Ovary (tissue), 9 donors: ENCODE data around the gene RBM4B. TPM values are rescaled to one million over a fixed set of nuclear protein-coding genes. Genes with fewer than 3 reads are reported as not detected.
A peak's percentile ranks its signal among the peaks of the same experiment; 100 is the strongest.

ENCODE experiments used
- DNase-seq, 5 donors: peaks; one replicate each; pipeline ENCODE4 v3.0.0-alpha.2; 2019 to 2020
- H3K27ac ChIP-seq, 2 donors: fragments of 200-600 bp; one replicate each; pipeline versions ENCODE4 v1.5.1 to v1.8.0; 2019 to 2022
- H3K27me3 ChIP-seq: fragments of 200-600 bp; one replicate; pipeline ENCODE4 v1.8.0; 2022
- H3K36me3 ChIP-seq: fragments of 200-600 bp; sonication (generic); one replicate; pipeline ENCODE4 v1.5.1; 2019
- H3K4me1 ChIP-seq: one replicate; pipeline ENCODE4 v1.8.1; 2013; ENCODE audit warnings: mild to moderate bottlenecking, moderate library complexity; ENCODE audit not compliant: insufficient read depth
- H3K4me3 ChIP-seq: fragments of 200-600 bp; sonication (generic); one replicate; pipeline ENCODE4 v1.5.1; 2017
- H3K9me3 ChIP-seq, 2 donors: fragments of 200-600 bp in 1 of 2; sonication (generic) in 1 of 2; one replicate each; pipeline versions ENCODE4 v1.5.1 to v1.8.1; 2013 to 2019; ENCODE audit warnings: mild to moderate bottlenecking in 1 of 2, moderate library complexity in 1 of 2
- CTCF ChIP-seq, 3 donors: fragments of 450-650 bp in 2 of 3; fragments of 200-600 bp in 1 of 3; IDR thresholded peaks; one replicate each; pipeline versions ENCODE4 v1.5.1 to v1.8.0; 2016 to 2022; ENCODE audit warnings: antibody characterized with exemption in 3 of 3, mild to moderate bottlenecking in 1 of 3
- EP300 ChIP-seq: sonication (generic); formaldehyde crosslinking; IDR thresholded peaks from one replicate; pipeline ENCODE4 v1.6.1; 2017; ENCODE audit warnings: antibody characterized with exemption
- POLR2A ChIP-seq: fragments of 450-650 bp; IDR thresholded peaks from one replicate; pipeline ENCODE4 v1.6.1; 2017; ENCODE audit warnings: antibody characterized with exemption, mild to moderate bottlenecking, moderate library complexity
- WGBS, 3 donors: extraction: QIAGEN DNeasy Blood & Tissue Kit in 1 of 3; methylation state at CpG; one replicate each; pipeline versions ENCODE4 v1.1.5 to v1.1.7; 2013 to 2017; 5-methylcytosine and 5-hydroxymethylcytosine counted together
- intact Hi-C, 4 donors: fragments of 100-400 bp; cut with DNase I; formaldehyde crosslinking; loops; one replicate each; pipeline versions ENCODE4 v1.11.0 to v1.15.1; 2022 to 2023
- polyA plus RNA-seq, 2 donors: library from polyadenylated mRNA; stranded (reverse); fragments of 200-250 nt in 1 of 2; fragments of 350-450 nt in 1 of 2; fragmentation: Illumina TruSeq in 1 of 2; extraction: RNeasy Lipid Tissue Mini Kit (QIAGEN cat#74804) in 1 of 2; gene quantifications; one replicate each; pipeline ENCODE4 v1.2.3, GENCODE V29; 2013 to 2014
- total RNA-seq, 7 donors: library from RNA; depleted of rRNA in 2 of 7; stranded (reverse); fragments of >200 nt in 2 of 7; fragmentation: NEBNext Ultra II Directional in 3 of 7; extraction: Animal tissue kit (Norgen Biotek cat#: 25700) in 3 of 7; gene quantifications; one replicate each; pipeline versions ENCODE4 v1.1.0 to v1.2.4, GENCODE V29; 2016 to 2023
- donor health status: DM: no; HTN: no; CAD: no; lungs with moderate emphysema.
- donor health status: DM: no; HTN: no; CAD: no.
- donor health status: Bipolar disorder and iron deficiency.
- donor health status: DM: yes; HTN: yes; CAD: no.
- donor health status: DM: no; HTN: no; CAD: no.
- donor health status: DM: yes; HTN: yes; CAD: no.

The RBM4B gene
- total and polyA plus RNA-seq, 9 donors: 16.1 to 46.2 (median 30.2) TPM

GRCh38 chr11:66676282-66676919, 1.3 kb downstream of the RBM4B start:
- WGBS, 3 donors: 57 to 64% (median 59%) methylated on average over 16 of the region's 16 CpGs
- H3K27me3 ChIP-seq: no peaks in the 10 kb centered on the region
- H3K36me3 ChIP-seq: no peaks in the 10 kb centered on the region
- no peaks in the 10 kb centered on the region for H3K9me3 ChIP-seq
- H3K27ac ChIP-seq: no peak overlapping the region
- TF ChIP-seq CTCF (IDR thresholded peaks at IDR 0.05) (no peak), POLR2A (no peak), EP300 (no peak)
- H3K4me1 ChIP-seq: peaks cover 16% of the 10 kb centered on the region
- H3K4me3 ChIP-seq: peak overlapping the region; percentile 81
- intact Hi-C loops: loop anchor here in 3 of 4 donors (5.0 to 10.0 kb wide), 4 partner anchors 82 to 264 kb away; partner anchors contain the start of genes CCDC87 (in 1 of the 3) and CCS (in 1 of the 3)
- DNase-seq: peak in 1 of 5 donors; percentile 17

- Histone ChIP-seq H3K4me1 (peaks cover 16% of the 10 kb centered on the region), H3K27me3 (no peaks in the 10 kb centered on the region), H3K36me3 (no peaks in the 10 kb centered on the region), H3K9me3 (no peaks in the 10 kb centered on the region), H3K27ac (no peak overlapping the region), H3K4me3 (no peak overlapping the region)
- TF ChIP-seq CTCF (IDR thresholded peaks at IDR 0.05) (no peak), EP300 (no peak), POLR2A (no peak)
- intact Hi-C loops: loop anchor here in 3 of 4 donors (5.0 to 10.0 kb wide), 4 partner anchors 80 to 263 kb away; partner anchors contain the start of genes CCDC87 (in 1 of the 3) and CCS (in 1 of the 3)
- DNase-seq: no peak
- WGBS, 3 donors: 61 to 68% (median 67%) methylated on average over 2 of the region's 2 CpGs
Observed at GRCh38 chr11:66674964-66675602, 2.6 kb downstream of the RBM4B start.

- H3K4me1 ChIP-seq: peaks cover 11% of the 10 kb centered on the region
- no peak for TF ChIP-seq CTCF (IDR thresholded peaks at IDR 0.05)
- TF ChIP-seq POLR2A: no peak
- no peak for TF ChIP-seq EP300
- no peaks in the 10 kb centered on the region for H3K27me3 ChIP-seq
- H3K36me3 ChIP-seq: no peaks in the 10 kb centered on the region
- no peak overlapping the region for H3K4me3 ChIP-seq
- 73 to 80% (median 75%) methylated on average over 5 of the region's 5 CpGs for WGBS, 3 donors
- no peak for DNase-seq
- H3K27ac ChIP-seq: no peak overlapping the region
- intact Hi-C loops: loop anchor here in 2 of 4 donors (10.0 kb wide), 2 partner anchors 76 to 196 kb away; partner anchors contain the start of genes CCDC87 (in 1 of the 2) and CCS (in 1 of the 2)
- no peaks in the 10 kb centered on the region for H3K9me3 ChIP-seq
Observed at GRCh38 chr11:66670816-66671215, 6.9 kb downstream of the RBM4B start.

GRCh38 chr11:66665369-66665768, 12.3 kb downstream of the RBM4B start:
- Histone ChIP-seq H3K27me3 (no peaks in the 10 kb centered on the region), H3K4me3 (no peak overlapping the region), H3K27ac (no peak overlapping the region), H3K4me1 (no peaks in the 10 kb centered on the region), H3K36me3 (no peaks in the 10 kb centered on the region), H3K9me3 (no peaks in the 10 kb centered on the region)
- DNase-seq: no peak
- intact Hi-C loops: no loop called here
- WGBS, 3 donors: 90 to 93% (median 90%) methylated on average over 11 of the region's 11 CpGs
- TF ChIP-seq CTCF (IDR thresholded peaks at IDR 0.05): no peak
- TF ChIP-seq EP300: no peak
- no peak for TF ChIP-seq POLR2A
